ENCODE data around the gene MAPKAP1.
A peak's percentile ranks its signal among the peaks of the same experiment; 100 is the strongest.

The MAPKAP1 gene

DNA sequence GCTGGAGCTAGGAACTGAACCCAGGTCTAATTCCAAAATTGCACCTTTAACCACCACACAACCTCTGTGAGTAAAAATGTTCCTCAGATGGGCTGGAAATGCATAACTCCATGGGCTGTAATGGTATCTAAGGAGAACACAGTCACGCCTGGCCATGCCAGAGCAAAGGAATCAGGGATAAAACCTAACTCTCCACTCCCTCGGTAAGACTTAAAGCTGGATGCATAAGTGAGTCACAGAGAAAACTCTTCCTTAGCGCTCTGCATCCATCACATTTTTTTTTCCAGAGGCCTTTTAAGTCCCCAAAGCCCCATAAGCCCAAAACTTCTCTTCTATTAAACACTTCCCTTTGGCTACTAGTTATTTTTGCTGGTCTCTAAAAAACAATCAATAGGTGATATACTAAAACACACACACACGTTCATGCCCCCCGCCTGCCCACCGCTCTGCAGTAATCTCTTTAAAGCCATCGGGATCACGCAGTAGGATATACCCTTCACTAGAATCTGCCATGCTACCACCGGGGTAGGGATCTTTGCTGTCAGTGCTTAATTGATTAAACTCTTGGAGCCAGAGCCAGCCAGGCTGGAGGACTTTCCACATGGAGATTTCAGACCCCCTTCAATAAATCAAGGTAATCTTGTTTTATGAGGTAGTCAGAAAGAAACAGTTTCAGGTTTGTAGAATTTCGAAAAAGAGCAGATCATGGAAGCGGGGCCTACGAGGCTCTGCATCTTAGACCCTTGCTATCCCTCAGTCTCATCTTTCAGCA lies 212.9 kb downstream of the MAPKAP1 start:
- Histone ChIP-seq H2AK5ac (ENCODE audit: low read length) (no peak overlapping the region), H4K91ac (ENCODE audit: low read depth, low read length) (peak overlapping the region; percentile 61), H2BK12ac (ENCODE audit: low read length) (peak overlapping the region; percentile 75), H3K27ac (ENCODE audit: low read depth, low read length) (peak overlapping the region; percentile 82), H3K79me1 (ENCODE audit: low read length) (peaks cover 14% of the 10 kb centered on the region), H3K9ac (ENCODE audit: low read length) (no peak overlapping the region), H3K36me3 (ENCODE audit: control insufficient read depth in 1 of 2, insufficient read depth in 2 of 2, low read length in 2 of 2) (no peaks in the 10 kb centered on the region), H3K14ac (ENCODE audit: low read length) (peak overlapping the region; percentile 74), H3K9me3 (ENCODE audit: insufficient read depth, low read depth, low read length) (no peaks in the 10 kb centered on the region), H3K27me3 (ENCODE audit: insufficient read depth, low read length) (no peaks in the 10 kb centered on the region), H2AFZ (ENCODE audit: insufficient read depth, low read length, poor library complexity) (no peak overlapping the region), H2BK5ac (ENCODE audit: low read depth, low read length, poor library complexity) (peak overlapping the region; percentile 93), H3K4me2 (ENCODE audit: low read length) (no peak overlapping the region), H4K12ac (ENCODE audit: low read depth, low read length) (no peak overlapping the region), H3K18ac (ENCODE audit: low read length) (no peak overlapping the region), H3K4ac (ENCODE audit: low read depth, low read length) (no peak overlapping the region), H3K4me3 (ENCODE audit: low read depth, low read length) (no peak overlapping the region), H4K8ac (ENCODE audit: low read depth, low read length) (no peak overlapping the region), H3K4me1 (ENCODE audit: control insufficient read depth in 1 of 2, insufficient read depth in 2 of 2, low read length in 2 of 2) (peaks cover 15 to 30% of the 10 kb centered on the region in 2 experiments), H2BK120ac (ENCODE audit: insufficient read depth, low read length, poor library complexity) (peak overlapping the region; percentile 84), H3K79me2 (ENCODE audit: control insufficient read depth, insufficient read depth, low read length, poor library complexity) (peaks cover 2% of the 10 kb centered on the region), H3K23ac (ENCODE audit: low read length) (no peak overlapping the region)
- no CpG with 5 or more reads among the region's 12 CpGs for WGBS (ENCODE audit: extremely low coverage, insufficient coverage, insufficient read length)
- no peak for DNase-seq

DNA sequence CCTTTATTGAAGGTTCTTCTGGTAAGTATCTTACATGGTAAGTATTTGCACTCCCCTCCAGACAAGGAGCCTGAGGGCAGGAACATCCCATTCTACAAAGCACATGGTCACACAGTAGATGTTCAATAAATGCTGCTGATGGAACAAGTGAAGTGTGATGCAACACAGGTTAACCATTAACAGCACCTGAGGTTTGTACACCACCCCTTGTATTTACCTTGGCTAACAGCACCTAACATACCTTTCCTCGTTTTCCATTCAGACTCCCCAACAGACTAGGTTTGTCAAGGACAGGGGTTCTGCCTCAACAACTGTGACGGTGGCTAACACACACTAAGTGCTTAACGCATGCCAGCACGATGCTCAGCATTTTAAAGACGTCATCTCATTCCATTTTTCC lies 213.6 kb downstream of the MAPKAP1 start:
- Histone ChIP-seq H4K12ac (ENCODE audit: low read depth, low read length) (no peak overlapping the region), H3K23ac (ENCODE audit: low read length) (no peak overlapping the region), H3K4me1 (ENCODE audit: control insufficient read depth in 1 of 2, insufficient read depth in 2 of 2, low read length in 2 of 2) (peaks cover 15 to 30% of the 10 kb centered on the region in 2 experiments), H3K9me3 (ENCODE audit: insufficient read depth, low read depth, low read length) (no peaks in the 10 kb centered on the region), H3K18ac (ENCODE audit: low read length) (no peak overlapping the region), H4K8ac (ENCODE audit: low read depth, low read length) (no peak overlapping the region), H3K9ac (ENCODE audit: low read length) (no peak overlapping the region), H3K4ac (ENCODE audit: low read depth, low read length) (no peak overlapping the region), H2BK120ac (ENCODE audit: insufficient read depth, low read length, poor library complexity) (no peak overlapping the region), H4K91ac (ENCODE audit: low read depth, low read length) (no peak overlapping the region), H3K79me1 (ENCODE audit: low read length) (peaks cover 14% of the 10 kb centered on the region), H3K4me3 (ENCODE audit: low read depth, low read length) (no peak overlapping the region), H2AFZ (ENCODE audit: insufficient read depth, low read length, poor library complexity) (no peak overlapping the region), H3K27me3 (ENCODE audit: insufficient read depth, low read length) (no peaks in the 10 kb centered on the region), H3K36me3 (ENCODE audit: control insufficient read depth in 1 of 2, insufficient read depth in 2 of 2, low read length in 2 of 2) (no peaks in the 10 kb centered on the region), H2AK5ac (ENCODE audit: low read length) (no peak overlapping the region), H3K79me2 (ENCODE audit: control insufficient read depth, insufficient read depth, low read length, poor library complexity) (peaks cover 2% of the 10 kb centered on the region), H3K14ac (ENCODE audit: low read length) (no peak overlapping the region), H3K27ac (ENCODE audit: low read depth, low read length) (no peak overlapping the region), H2BK12ac (ENCODE audit: low read length) (no peak overlapping the region), H2BK5ac (ENCODE audit: low read depth, low read length, poor library complexity) (no peak overlapping the region), H3K4me2 (ENCODE audit: low read length) (no peak overlapping the region)
- no CpG with 5 or more reads among the region's 5 CpGs for WGBS (ENCODE audit: extremely low coverage, insufficient coverage, insufficient read length)
- DNase-seq = peak in 1 of 2 donors; percentile 15

DNA sequence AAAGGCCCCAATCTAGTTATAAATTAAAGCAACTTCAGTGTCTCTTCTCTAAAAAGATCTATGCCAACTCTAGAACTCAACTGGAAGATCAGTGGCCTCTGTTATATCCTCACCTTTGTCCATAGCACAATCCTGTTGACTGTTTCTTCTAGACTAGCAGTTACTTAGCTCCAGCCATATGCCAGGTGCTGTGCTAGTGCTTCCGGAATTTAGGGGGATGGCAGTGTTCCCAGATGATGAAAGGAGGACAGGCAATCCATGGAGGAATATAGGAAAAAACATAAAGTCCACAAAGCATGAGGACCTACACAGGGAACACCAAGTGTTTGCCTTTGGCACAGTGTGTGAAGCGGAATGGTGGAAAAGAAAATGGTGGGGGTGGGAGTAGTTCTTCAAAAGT lies 214.3 kb downstream of the MAPKAP1 start:
- Histone ChIP-seq H3K4me1 (ENCODE audit: control insufficient read depth in 1 of 2, insufficient read depth in 2 of 2, low read length in 2 of 2) (peaks cover 15 to 28% of the 10 kb centered on the region in 2 experiments), H2BK12ac (ENCODE audit: low read length) (no peak overlapping the region), H3K18ac (ENCODE audit: low read length) (no peak overlapping the region), H4K8ac (ENCODE audit: low read depth, low read length) (no peak overlapping the region), H3K4ac (ENCODE audit: low read depth, low read length) (no peak overlapping the region), H2BK120ac (ENCODE audit: insufficient read depth, low read length, poor library complexity) (no peak overlapping the region), H3K27me3 (ENCODE audit: insufficient read depth, low read length) (no peaks in the 10 kb centered on the region), H2AK5ac (ENCODE audit: low read length) (no peak overlapping the region), H3K9ac (ENCODE audit: low read length) (no peak overlapping the region), H3K79me2 (ENCODE audit: control insufficient read depth, insufficient read depth, low read length, poor library complexity) (peaks cover 2% of the 10 kb centered on the region), H3K27ac (ENCODE audit: low read depth, low read length) (no peak overlapping the region), H3K4me3 (ENCODE audit: low read depth, low read length) (no peak overlapping the region), H3K14ac (ENCODE audit: low read length) (no peak overlapping the region), H4K12ac (ENCODE audit: low read depth, low read length) (no peak overlapping the region), H3K9me3 (ENCODE audit: insufficient read depth, low read depth, low read length) (no peaks in the 10 kb centered on the region), H3K36me3 (ENCODE audit: control insufficient read depth in 1 of 2, insufficient read depth in 2 of 2, low read length in 2 of 2) (no peaks in the 10 kb centered on the region), H4K91ac (ENCODE audit: low read depth, low read length) (no peak overlapping the region), H3K79me1 (ENCODE audit: low read length) (peaks cover 14% of the 10 kb centered on the region), H3K23ac (ENCODE audit: low read length) (no peak overlapping the region), H3K4me2 (ENCODE audit: low read length) (no peak overlapping the region), H2BK5ac (ENCODE audit: low read depth, low read length, poor library complexity) (no peak overlapping the region), H2AFZ (ENCODE audit: insufficient read depth, low read length, poor library complexity) (no peak overlapping the region)
- no CpG with 5 or more reads among the region's 2 CpGs for WGBS (ENCODE audit: extremely low coverage, insufficient coverage, insufficient read length)
- no peak for DNase-seq

DNA sequence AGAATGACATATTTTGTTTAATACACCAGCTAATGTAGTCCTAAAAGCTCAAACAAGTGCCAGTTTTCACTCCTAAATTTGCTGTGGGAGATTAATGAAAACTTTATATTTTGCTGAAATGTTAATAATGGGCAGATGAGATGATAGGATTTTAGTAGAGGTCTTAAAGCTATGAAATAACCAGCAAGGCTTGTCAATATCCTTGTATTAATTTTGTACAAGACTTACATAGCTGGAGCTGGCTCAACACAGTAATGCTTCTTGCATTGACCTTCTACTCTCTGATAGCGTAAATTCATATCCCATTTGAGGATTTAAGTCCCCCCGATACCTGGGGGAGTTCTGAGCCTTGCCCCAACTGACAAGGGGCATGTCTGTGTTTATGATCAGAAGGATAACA lies 219.2 kb downstream of the MAPKAP1 start:
- Histone ChIP-seq H3K4me3 (ENCODE audit: low read depth, low read length) (no peak overlapping the region), H3K27me3 (ENCODE audit: insufficient read depth, low read length) (no peaks in the 10 kb centered on the region), H3K36me3 (ENCODE audit: control insufficient read depth in 1 of 2, insufficient read depth in 2 of 2, low read length in 2 of 2) (no peaks in the 10 kb centered on the region)

More for the DNA sequence above, 219.2 kb downstream of the MAPKAP1 start:
- Histone ChIP-seq H3K18ac (ENCODE audit: low read length) (no peak overlapping the region), H2AFZ (ENCODE audit: insufficient read depth, low read length, poor library complexity) (no peak overlapping the region), H4K8ac (ENCODE audit: low read depth, low read length) (no peak overlapping the region), H3K23ac (ENCODE audit: low read length) (no peak overlapping the region), H2BK120ac (ENCODE audit: insufficient read depth, low read length, poor library complexity) (no peak overlapping the region), H4K12ac (ENCODE audit: low read depth, low read length) (no peak overlapping the region), H2BK12ac (ENCODE audit: low read length) (no peak overlapping the region), H3K27ac (ENCODE audit: low read depth, low read length) (no peak overlapping the region), H3K4ac (ENCODE audit: low read depth, low read length) (no peak overlapping the region), H3K79me2 (ENCODE audit: control insufficient read depth, insufficient read depth, low read length, poor library complexity) (no peaks in the 10 kb centered on the region), H3K4me1 (ENCODE audit: control insufficient read depth in 1 of 2, insufficient read depth in 2 of 2, low read length in 2 of 2) (peaks cover 4 to 6% of the 10 kb centered on the region in 2 experiments), H4K91ac (ENCODE audit: low read depth, low read length) (no peak overlapping the region), H3K9ac (ENCODE audit: low read length) (no peak overlapping the region), H2BK5ac (ENCODE audit: low read depth, low read length, poor library complexity) (no peak overlapping the region), H3K79me1 (ENCODE audit: low read length) (no peaks in the 10 kb centered on the region), H3K4me2 (ENCODE audit: low read length) (no peak overlapping the region), H2AK5ac (ENCODE audit: low read length) (no peak overlapping the region), H3K9me3 (ENCODE audit: insufficient read depth, low read depth, low read length) (no peaks in the 10 kb centered on the region), H3K14ac (ENCODE audit: low read length) (no peak overlapping the region)
- WGBS (ENCODE audit: extremely low coverage, insufficient coverage, insufficient read length) = no CpG with 5 or more reads among the region's 2 CpGs
- no peak for DNase-seq

All from trophoblast cell (in vitro differentiated cells and primary cell).